ENCODE results near the gene MMP1. TPM values are rescaled to one million over a fixed set of nuclear protein-coding genes. Genes with fewer than 3 reads are reported as not detected.
"Not testable (repeated sequence)": the region's sequence is repeated elsewhere in the genome, so short reads cannot be mapped to it uniquely, and the experiment has no call there.

MMP1 gene
- total RNA-seq, 1 experiment from 2014 or later, result 0.35 TPM

DNA sequence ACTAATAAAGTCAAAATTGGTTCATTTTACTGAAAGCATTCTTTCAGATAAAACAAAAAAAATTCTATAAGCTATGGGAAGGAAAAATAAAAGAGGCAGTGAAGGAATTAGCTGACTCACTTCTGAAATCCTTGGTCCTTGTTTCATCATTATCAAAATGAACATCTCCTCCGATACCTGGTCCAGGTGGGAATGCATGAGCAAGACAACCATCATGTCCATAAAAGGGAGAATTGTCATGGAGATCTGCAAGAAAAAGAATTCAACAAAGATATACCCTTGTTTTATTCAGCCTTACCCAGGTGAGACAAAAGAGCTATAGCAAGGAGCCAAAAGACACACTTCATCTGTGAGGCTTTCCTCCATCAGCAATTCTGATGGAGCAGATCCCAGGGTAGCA lies 44.7 kb downstream of the MMP1 start:
- Histone ChIP-seq H3K27ac (no peak overlapping the region), H3K4me3 (no peak overlapping the region), H2AFZ (no peak overlapping the region), H3K4me2 (no peak overlapping the region), H3K27me3 (ENCODE audit: insufficient read depth, low read depth) (no peaks in the 10 kb centered on the region), H3K36me3 (ENCODE audit: low read depth) (no peaks in the 10 kb centered on the region), H3K9me3 (ENCODE audit: insufficient read depth, low read depth) (peaks cover 7% of the 10 kb centered on the region; the same call in 1 of the 2 replicates), H3K4me1 (replicated peaks; ENCODE audit: insufficient read depth) (no peaks in the 10 kb centered on the region), H3K9me2 (ENCODE audit: insufficient read depth) (no peaks in the 10 kb centered on the region; the same call in 1 of the 2 replicates), H3F3A (ENCODE audit: insufficient read depth, low read depth) (no peaks in the 10 kb centered on the region), H4K20me1 (ENCODE audit: insufficient read depth) (no peaks in the 10 kb centered on the region), H3K79me2 (ENCODE audit: low read depth) (no peaks in the 10 kb centered on the region)
- ChIA-PET CTCF (no interaction called here), POLR2A (ENCODE audit: unreplicated experiment) (no interaction called here)
- no peak for TF ChIP-seq EZH2 (IDR thresholded peaks at IDR 0.05; ENCODE audit: low read depth)
- TF ChIP-seq, protein P1, sequence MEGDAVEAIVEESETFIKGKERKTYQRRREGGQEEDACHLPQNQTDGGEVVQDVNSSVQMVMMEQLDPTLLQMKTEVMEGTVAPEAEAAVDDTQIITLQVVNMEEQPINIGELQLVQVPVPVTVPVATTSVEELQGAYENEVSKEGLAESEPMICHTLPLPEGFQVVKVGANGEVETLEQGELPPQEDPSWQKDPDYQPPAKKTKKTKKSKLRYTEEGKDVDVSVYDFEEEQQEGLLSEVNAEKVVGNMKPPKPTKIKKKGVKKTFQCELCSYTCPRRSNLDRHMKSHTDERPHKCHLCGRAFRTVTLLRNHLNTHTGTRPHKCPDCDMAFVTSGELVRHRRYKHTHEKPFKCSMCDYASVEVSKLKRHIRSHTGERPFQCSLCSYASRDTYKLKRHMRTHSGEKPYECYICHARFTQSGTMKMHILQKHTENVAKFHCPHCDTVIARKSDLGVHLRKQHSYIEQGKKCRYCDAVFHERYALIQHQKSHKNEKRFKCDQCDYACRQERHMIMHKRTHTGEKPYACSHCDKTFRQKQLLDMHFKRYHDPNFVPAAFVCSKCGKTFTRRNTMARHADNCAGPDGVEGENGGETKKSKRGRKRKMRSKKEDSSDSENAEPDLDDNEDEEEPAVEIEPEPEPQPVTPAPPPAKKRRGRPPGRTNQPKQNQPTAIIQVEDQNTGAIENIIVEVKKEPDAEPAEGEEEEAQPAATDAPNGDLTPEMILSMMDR (conservative IDR thresholded peaks at IDR 0.05), result no peak
- DNase-seq, result no peak
- intact Hi-C loops (cut with micrococcal nuclease; ENCODE audit: unreplicated experiment), result no loop called here
- no TSS peak for BruUV-seq (replicated peaks)

DNA sequence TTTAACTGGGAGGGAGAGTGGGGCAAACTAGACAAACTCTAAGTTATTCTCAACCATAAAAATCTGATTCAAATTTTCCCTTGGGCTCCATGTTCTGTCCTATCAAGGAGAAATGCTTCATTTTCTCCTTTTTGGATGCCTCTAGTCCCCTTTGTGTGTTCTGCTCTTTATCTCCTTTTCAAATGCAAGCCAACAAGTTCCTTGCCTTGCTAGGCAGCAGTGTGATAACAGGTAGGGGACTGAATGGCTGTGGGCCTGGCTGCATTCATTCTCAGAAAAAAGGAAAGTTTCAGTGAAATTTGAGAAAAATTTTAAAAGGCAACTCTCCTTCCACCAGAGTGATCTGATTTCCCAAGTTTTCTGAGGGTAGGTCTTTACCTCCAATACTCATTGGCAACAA lies 46.3 kb downstream of the MMP1 start:
- intact Hi-C loops (cut with micrococcal nuclease; ENCODE audit: unreplicated experiment), result no loop called here
- no TSS peak for BruUV-seq (replicated peaks)
- Histone ChIP-seq H3K27ac (no peak overlapping the region), H3F3A (ENCODE audit: insufficient read depth, low read depth) (no peaks in the 10 kb centered on the region), H3K4me1 (replicated peaks; ENCODE audit: insufficient read depth) (no peaks in the 10 kb centered on the region), H4K20me1 (ENCODE audit: insufficient read depth) (no peaks in the 10 kb centered on the region), H3K79me2 (ENCODE audit: low read depth) (no peaks in the 10 kb centered on the region), H3K9me3 (ENCODE audit: insufficient read depth, low read depth) (peaks cover 10% of the 10 kb centered on the region; the same call in 1 of the 2 replicates), H3K27me3 (ENCODE audit: insufficient read depth, low read depth) (no peaks in the 10 kb centered on the region), H3K4me3 (no peak overlapping the region), H3K36me3 (ENCODE audit: low read depth) (no peaks in the 10 kb centered on the region), H2AFZ (no peak overlapping the region), H3K4me2 (no peak overlapping the region), H3K9me2 (ENCODE audit: insufficient read depth) (no peaks in the 10 kb centered on the region; the same call in 1 of the 2 replicates)
- no peak for TF ChIP-seq EZH2 (IDR thresholded peaks at IDR 0.05; ENCODE audit: low read depth)
- TF ChIP-seq, protein P1 (conservative IDR thresholded peaks at IDR 0.05), result no peak
- no peak for DNase-seq
- ChIA-PET CTCF (no interaction called here), POLR2A (ENCODE audit: unreplicated experiment) (no interaction called here)

DNA sequence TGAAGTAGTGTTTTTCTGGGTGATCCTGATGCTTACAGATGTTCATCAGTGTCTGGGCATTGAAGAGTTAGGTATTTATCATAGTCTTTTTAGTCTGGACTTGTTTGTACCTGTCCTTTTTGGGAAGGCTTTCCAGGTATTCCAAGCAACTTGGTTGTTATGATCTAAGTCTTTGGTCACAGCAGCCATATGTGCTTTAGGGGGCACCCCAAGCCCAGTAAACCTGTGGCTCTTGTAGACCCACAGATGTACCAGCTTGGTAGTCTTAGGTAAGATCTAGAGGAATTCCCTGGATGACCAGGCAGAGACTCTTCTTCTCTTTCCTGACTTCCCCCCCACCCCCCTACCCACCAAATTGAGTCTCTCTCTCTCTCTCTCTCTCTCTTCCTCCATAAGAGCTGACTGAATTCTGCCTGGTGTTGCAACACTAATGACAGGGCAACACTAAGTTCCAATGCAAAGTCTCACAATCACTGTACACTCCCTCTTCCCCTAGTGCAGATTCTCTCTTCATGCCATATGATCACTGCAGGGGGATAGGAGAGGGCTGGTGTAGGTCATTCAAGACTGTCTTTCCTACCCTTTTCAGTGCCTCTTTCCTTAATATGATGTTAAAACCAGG lies 48.7 kb downstream of the MMP1 start:
- Histone ChIP-seq H4K20me1 (ENCODE audit: insufficient read depth) (no peaks in the 10 kb centered on the region), H2AFZ (no peak overlapping the region), H3K4me1 (replicated peaks; ENCODE audit: insufficient read depth) (no peaks in the 10 kb centered on the region), H3K9me2 (ENCODE audit: insufficient read depth) (no peaks in the 10 kb centered on the region; the same call in 1 of the 2 replicates), H3K4me3 (no peak overlapping the region), H3K27me3 (ENCODE audit: insufficient read depth, low read depth) (no peaks in the 10 kb centered on the region), H3K36me3 (ENCODE audit: low read depth) (no peaks in the 10 kb centered on the region), H3K27ac (no peak overlapping the region), H3K79me2 (ENCODE audit: low read depth) (no peaks in the 10 kb centered on the region), H3K9me3 (ENCODE audit: insufficient read depth, low read depth) (peaks cover 10% of the 10 kb centered on the region; the same call in 1 of the 2 replicates), H3K4me2 (no peak overlapping the region), H3F3A (ENCODE audit: insufficient read depth, low read depth) (no peaks in the 10 kb centered on the region)
- POLR2A ChIA-PET (ENCODE audit: unreplicated experiment), result no interaction called here
- intact Hi-C loops (cut with micrococcal nuclease; ENCODE audit: unreplicated experiment), result no loop called here
- CTCF ChIA-PET, result no interaction called here
- no peak for DNase-seq
- no peak for TF ChIP-seq EZH2 (IDR thresholded peaks at IDR 0.05; ENCODE audit: low read depth)
- TF ChIP-seq, protein P1 (conservative IDR thresholded peaks at IDR 0.05), result no peak
- TSS peak; percentile 21 for BruUV-seq (replicated peaks)

DNA sequence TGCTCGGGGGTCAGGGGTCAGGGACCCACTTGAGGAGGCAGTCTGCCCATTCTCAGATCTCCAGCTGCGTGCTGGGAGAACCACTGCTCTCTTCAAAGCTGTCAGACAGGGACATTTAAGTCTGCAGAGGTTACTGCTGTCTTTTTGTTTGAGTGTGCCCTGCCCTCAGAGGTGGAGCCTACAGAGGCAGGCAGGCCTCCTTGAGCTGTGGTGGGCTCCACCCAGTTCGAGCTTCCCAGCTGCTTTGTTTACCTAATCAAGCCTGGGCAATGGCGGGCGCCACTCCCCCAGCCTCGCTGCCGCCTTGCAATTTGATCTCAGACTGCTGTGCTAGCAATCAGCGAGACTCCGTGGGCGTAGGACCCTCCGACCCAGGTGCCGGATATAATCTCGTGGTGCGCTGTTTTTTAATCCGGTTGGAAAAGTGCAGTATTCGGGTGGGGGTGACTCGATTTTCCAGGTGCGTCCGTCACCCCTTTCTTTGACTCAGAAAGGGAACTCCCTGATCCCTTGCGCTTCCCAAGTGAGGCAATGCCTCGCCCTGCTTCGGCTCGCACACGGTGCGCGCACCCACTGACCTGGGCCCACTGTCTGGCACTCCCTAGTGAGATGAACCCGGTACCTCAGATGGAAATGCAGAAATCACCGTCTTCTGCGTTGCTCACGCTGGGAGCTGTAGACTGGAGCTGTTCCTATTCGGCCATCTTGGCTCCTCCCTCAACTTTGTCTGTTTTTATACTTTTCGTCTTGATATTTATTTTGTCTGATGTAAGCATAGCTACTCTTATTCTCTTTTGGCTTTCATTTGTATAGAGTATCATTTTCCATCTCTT lies 51.0 kb downstream of the MMP1 start:
- peak overlapping the region; percentile 71 for H2AFZ ChIP-seq
- intact Hi-C loops (cut with micrococcal nuclease; ENCODE audit: unreplicated experiment); H3K9me3 ChIP-seq (ENCODE audit: insufficient read depth, low read depth); BruUV-seq (replicated peaks); H3K27me3 ChIP-seq (ENCODE audit: insufficient read depth, low read depth); H3K4me1 ChIP-seq (replicated peaks; ENCODE audit: insufficient read depth); H3F3A ChIP-seq (ENCODE audit: insufficient read depth, low read depth); H3K79me2 ChIP-seq (ENCODE audit: low read depth); H3K9me2 ChIP-seq (ENCODE audit: insufficient read depth); CTCF ChIA-PET; H3K36me3 ChIP-seq (ENCODE audit: low read depth); H4K20me1 ChIP-seq (ENCODE audit: insufficient read depth): not testable (repeated sequence)
- H3K27ac ChIP-seq, result peak overlapping the region; percentile 9; the same call in 1 of the 2 replicates
- peak overlapping the region; percentile 56; the same call in 1 of the 2 replicates for H3K4me3 ChIP-seq
- peak overlapping the region; percentile 61 for H3K4me2 ChIP-seq
- peak in 1 of 2 experiments; percentile 45 for DNase-seq
- POLR2A ChIA-PET (ENCODE audit: unreplicated experiment), result interaction anchor here (0.6 kb wide), 1 partner anchor 13 kb away, joined by 3 read pairs; no protein-coding TSS in a partner anchor
